DOHH2 (cell line): ENCODE results near the gene MAPK8IP2.

Source experiments
- CTCF ChIP-seq: fragments of 200-600 bp; sonication (generic); IDR thresholded peaks from one replicate; pipeline ENCODE4 v1.5.1; 2014; ENCODE audit warnings: antibody characterized with exemption, mild to moderate bottlenecking, low read depth, low read length; ENCODE audit not compliant: poor library complexity, severe bottlenecking
- EZH2phosphoT487 ChIP-seq: fragments of 200-600 bp; sonication (generic); IDR thresholded peaks from 2 replicates; pipeline ENCODE4 v1.6.1; 2017; ENCODE audit warnings: borderline replicate concordance, mild to moderate bottlenecking, antibody characterized with exemption, low read length, moderate library complexity, mixed read lengths

- no peak for TF ChIP-seq CTCF
- no peak for TF ChIP-seq EZH2phosphoT487
Measured at GRCh38 chr22:50612168-50612527, 11.6 kb downstream of the MAPK8IP2 start.
